ENCODE data around the gene TUBB3. TPM values are rescaled to one million over a fixed set of nuclear protein-coding genes. Genes with fewer than 3 reads are reported as not detected.
"Not testable (repeated sequence)": the region's sequence is repeated elsewhere in the genome, so short reads cannot be mapped to it uniquely, and the experiment has no call there.

The TUBB3 gene
- total RNA-seq, 1 experiment from 2014 or later, result 229 TPM

- DNase-seq (ENCODE audit: low read depth), result no peak
Measured at GRCh38 chr16:89902980-89903379, 20.2 kb upstream of the TUBB3 start.

GRCh38 chr16:89903908-89904515 is 19.1 kb upstream of the TUBB3 start:
- no peak for DNase-seq (ENCODE audit: low read depth)

- no peak for DNase-seq (ENCODE audit: low read depth)
Measured at GRCh38 chr16:89904606-89905510, 18.3 kb upstream of the TUBB3 start.

GRCh38 chr16:89905511-89906139 is 17.5 kb upstream of the TUBB3 start:
- peak; percentile 83 for DNase-seq (ENCODE audit: low read depth)

- no peak for DNase-seq (ENCODE audit: low read depth)
Measured at GRCh38 chr16:89906140-89907025, 16.8 kb upstream of the TUBB3 start.

- DNase-seq (ENCODE audit: low read depth), result no peak
Measured at GRCh38 chr16:89907055-89907814, 15.9 kb upstream of the TUBB3 start.

- no peak for DNase-seq (ENCODE audit: low read depth)
Measured at GRCh38 chr16:89908236-89908635, 14.9 kb upstream of the TUBB3 start.

GRCh38 chr16:89909777-89910716 is 13.1 kb upstream of the TUBB3 start:
- DNase-seq (ENCODE audit: low read depth), result peak; percentile 42

- no peak for DNase-seq (ENCODE audit: low read depth)
Measured at GRCh38 chr16:89910717-89911354, 12.3 kb upstream of the TUBB3 start.

GRCh38 chr16:89911375-89911774 is 11.8 kb upstream of the TUBB3 start:
- no peak for DNase-seq (ENCODE audit: low read depth)

- no peak for DNase-seq (ENCODE audit: low read depth)
Measured at GRCh38 chr16:89912143-89912542, 11.0 kb upstream of the TUBB3 start.

- no peak for DNase-seq (ENCODE audit: low read depth)
Measured at GRCh38 chr16:89912627-89913026, 10.5 kb upstream of the TUBB3 start.

GRCh38 chr16:89913408-89914387 is 9.4 kb upstream of the TUBB3 start:
- no peak for DNase-seq (ENCODE audit: low read depth)

GRCh38 chr16:89914642-89915285 is 8.4 kb upstream of the TUBB3 start:
- not testable (repeated sequence) for DNase-seq (ENCODE audit: low read depth)

GRCh38 chr16:89915303-89916232 is 7.6 kb upstream of the TUBB3 start:
- peak; percentile 53 for DNase-seq (ENCODE audit: low read depth)

- peak; percentile 98 for DNase-seq (ENCODE audit: low read depth)
Measured at GRCh38 chr16:89917773-89918452, 5.2 kb upstream of the TUBB3 start.
